GM10847 (cell line): ENCODE results near the gene LYST.

Source experiments
- POLR2A ChIP-seq: IDR thresholded peaks from 2 replicates; pipeline ENCODE4 v1.6.1; 2011; ENCODE audit not compliant: insufficient read length; ENCODE audit errors: extremely low read depth

The LYST gene

DNA sequence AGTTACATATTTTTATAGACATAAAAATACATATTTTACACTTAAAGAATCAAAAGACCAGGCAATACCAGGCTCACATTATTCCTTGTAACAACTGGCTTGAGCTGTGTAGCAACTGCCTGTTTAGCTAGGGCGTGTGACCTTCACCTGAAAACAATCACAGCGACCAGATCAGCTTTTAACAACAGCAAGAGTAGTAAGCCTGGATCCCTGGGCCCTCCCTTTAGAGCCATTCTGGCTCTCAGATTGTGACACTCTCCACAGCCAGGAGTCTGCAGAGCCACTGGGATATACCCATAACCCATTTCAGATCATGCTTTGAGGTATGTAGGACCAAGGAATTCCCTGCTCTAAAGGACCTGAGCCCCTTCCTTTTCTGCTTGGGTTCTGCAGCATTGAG, 187.7 kb downstream of the LYST start:
- no peak for TF ChIP-seq POLR2A

DNA sequence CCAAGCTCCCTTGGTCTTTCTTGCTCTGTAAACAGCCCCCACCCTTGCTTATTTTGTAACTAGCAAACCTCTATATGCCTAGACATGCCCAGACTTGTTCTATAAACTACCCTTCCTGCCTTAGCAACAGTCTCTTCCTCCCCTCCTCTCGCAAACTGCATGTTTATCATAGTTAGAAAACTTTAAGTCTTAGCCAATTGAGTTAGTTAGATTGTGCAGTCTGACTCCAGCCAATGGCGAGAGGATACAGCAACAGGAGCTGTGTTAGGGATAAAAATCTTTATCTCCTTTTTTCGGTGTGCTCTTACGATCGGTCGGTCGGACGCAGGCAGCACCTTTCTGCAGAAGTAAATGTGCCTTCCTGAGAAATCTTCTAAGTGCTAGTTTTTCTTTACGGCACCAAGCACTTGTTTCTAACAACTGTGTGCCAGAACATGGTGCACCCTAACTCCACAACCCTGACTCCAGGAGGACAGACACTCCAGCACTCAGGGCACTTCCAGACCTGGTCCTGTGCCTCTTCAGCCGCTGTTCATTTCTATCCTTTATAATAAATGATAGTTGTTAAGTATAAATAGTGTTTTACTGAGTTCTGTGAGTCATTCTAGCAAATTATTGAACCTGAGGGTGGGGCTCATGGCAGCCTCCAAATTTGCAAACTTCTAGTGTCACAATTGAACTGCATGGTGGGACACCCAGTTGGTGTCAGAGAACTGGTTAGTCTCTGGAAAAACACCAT, 191.4 kb downstream of the LYST start:
- no peak for TF ChIP-seq POLR2A

DNA sequence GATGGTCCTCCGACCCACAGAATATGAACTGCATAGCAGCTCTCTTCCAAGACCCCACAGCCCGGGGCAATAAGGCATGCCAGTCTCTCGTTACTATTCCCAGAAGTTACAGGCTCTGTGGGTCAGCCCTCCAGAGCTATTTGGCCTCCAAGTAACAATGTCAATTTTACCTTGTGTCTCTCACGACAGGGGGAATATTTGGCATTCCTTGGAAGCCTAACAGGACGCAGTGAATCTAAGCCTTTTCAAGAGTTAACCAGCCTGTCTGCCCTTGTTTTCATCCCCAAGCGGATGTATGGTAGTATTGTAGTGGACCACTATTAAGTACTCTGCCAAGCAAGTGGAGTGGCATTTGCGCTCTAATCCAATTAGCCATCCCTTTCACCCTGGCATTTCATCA, 192.7 kb downstream of the LYST start:
- no peak for TF ChIP-seq POLR2A

DNA sequence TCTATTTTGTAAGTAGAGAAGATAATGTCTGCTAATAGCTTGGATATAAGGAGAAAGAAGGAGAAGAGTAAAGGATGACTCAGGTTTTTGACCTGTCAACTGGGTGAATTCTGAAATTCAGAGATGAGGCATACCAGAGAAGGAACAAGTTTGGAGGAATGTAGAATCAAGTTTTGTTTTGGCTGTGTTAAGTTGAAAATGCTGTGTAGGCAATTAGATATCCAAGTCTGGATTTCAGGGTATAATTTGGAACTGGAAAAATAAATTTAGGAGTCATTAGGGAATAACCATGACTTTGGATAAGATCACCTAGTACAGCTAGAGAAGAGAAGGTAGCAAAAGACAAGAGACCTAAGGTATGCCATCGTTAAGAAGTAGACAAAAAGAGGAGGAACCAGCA, 194.7 kb downstream of the LYST start:
- TF ChIP-seq POLR2A: no peak

DNA sequence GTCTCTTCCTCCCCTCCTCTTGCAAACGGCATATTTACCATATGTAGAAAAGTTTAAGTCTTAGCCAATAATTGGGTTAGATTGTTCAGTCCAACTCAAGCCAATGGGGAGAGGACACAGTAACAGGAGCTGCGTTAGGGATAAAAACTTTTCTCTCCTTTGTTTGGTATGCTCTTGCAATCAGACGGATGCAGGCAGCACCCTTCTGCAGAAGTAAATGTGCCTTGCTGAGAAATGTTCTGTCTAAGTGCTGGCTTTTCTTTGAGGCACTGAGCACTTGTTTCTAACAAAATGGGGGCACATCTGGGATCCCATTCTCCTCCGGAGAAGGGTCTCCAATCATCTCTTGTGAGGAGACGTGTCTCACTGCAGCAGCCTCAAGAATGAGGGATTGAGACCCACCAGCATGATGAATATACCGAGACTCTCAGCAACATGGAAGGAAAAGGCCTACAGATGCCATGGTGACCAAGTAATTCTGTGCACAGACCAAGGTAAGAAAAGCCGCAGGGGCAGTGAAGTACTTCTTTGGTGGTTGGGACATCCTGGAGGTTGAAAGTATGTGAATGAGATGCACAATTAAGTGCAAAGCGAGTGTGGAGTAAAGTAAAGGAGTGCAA, 196.4 kb downstream of the LYST start:
- no peak for TF ChIP-seq POLR2A

DNA sequence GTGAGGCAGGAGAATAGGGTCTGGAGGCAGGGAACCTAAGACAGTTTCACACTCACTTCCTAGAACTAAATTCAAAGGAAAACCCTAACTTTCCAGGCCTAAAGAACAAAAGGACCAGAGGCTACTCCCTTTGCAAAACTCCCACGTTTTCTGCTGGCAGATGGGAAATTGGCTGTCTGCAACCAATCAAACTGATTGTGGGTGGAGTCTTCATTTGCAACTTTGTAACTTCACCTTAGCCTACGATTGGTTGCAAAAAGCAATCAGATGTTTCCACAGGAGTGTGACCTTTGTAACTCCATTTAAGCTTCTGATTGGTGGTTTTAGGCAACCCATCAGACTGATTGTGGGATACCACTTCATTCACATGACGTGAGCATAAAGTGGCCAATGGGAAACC, 197.4 kb downstream of the LYST start:
- no peak for TF ChIP-seq POLR2A

DNA sequence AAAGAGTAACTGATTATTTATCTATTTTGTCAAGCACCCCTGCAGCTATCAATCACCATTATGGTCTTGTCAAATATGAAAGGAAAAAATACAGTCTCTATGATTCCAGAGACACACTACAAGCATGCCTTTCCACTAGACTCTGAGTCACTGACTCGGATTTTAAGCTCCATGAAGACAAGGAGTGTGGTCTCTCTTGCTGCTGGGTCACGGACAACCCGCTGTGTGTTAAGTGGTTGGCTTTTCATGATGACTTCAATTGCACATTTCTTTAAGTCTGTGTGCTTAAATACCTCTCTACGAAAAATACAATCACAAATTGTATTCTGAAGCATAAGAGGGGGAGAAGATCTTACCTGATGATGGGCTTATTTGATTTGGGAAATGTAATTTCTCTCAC, 203.1 kb downstream of the LYST start:
- no peak for TF ChIP-seq POLR2A

DNA sequence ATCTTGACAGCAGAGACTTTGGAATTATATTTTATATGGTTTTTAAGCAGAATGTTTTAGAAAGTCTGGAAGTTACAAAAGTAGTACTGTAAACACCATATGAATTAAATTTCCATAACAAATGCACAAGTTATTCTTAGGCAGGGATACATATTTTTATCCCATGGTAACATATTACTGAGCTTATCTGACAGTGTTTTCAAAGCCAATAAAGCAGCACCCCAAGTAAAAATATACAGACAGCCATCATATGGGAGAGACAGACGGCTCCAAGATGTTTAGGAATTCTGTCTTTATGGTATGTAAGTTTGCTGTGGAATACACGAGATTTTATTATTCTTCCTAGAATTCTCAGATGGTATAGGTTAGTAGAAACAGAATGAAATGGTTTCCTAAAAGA, 205.1 kb downstream of the LYST start:
- no peak for TF ChIP-seq POLR2A

DNA sequence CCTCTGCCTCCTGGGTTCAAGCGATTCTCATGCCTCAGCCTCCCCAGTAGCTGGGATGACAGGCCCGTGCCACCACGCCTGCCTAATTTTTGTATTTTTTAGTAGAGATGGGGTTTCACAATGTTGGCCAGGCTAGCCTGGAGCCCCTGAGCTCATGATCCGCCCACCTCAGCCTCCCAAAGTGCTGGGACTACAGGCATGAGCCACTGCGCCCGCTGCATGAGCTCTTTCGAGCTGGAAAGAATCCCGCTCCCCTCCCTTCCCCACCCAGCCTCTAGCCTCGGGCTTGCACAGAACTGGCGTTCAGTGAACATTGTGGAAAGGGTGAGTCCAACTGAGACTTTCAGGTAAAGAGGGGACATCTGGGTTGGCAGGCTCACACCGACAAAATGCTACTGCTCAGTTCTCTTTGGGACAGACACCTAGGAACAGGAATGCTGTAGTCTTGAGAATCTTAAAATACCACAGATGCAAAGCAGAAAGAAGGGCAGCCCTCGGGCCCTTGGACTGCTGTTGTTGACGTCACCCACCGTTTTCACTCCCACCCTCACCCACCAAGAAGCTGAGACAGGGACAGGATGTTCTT, 207.4 kb downstream of the LYST start:
- no peak for TF ChIP-seq POLR2A

DNA sequence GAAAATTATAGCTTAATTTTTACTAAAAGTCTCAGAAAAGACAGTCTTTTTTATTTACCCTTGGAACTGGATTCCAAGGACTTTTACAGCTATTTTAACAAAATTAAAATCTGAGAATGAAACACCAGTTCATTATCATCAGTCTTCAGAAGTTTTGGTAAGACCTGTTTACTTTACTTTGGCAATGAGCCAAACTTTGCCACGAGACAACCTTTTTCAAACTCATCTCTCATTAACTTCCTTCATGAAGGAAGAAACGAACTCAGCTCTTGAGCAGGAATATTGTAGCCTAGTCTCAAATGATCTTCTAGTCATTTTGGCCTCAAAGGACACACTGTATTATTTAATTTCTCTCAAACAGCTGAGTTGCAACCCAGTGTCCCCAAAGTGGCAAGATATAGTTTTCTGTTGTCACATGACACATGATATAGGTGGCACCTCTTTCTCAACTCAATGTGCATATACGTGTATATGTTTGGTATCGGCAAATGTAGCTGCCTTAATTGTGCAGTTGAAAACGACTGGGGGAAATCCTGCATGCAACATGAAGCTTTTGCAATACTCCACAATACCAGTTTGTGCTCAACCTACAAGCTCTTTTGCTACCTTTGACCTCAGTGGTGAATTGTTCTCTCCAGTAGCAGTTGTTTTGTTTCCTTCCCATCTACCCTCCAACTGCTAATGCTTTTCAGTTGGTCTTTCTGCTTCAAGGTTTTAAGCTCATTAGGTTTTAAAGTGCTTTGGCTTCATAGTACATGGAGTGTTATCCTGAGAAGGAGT, 208.8 kb downstream of the LYST start:
- TF ChIP-seq POLR2A: no peak

DNA sequence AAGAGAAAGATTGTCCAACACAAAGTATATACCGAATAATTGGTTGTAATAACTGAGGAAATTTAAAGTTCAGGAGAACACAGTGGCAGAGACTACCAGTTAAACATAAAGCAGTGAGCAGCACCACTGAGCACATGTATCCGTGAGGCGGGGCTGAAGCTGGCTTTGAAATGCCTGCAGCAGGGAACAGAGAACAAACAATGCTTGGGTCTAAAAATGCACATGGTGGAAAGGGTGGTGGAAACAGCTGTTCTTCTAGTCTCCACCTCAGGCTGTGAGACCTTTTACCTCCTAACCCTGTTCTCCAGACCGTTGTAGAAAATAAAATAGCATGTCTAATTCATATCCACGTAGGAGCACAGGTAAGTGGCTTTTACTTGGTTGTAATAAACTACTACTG, 209.4 kb downstream of the LYST start:
- TF ChIP-seq POLR2A: no peak

DNA sequence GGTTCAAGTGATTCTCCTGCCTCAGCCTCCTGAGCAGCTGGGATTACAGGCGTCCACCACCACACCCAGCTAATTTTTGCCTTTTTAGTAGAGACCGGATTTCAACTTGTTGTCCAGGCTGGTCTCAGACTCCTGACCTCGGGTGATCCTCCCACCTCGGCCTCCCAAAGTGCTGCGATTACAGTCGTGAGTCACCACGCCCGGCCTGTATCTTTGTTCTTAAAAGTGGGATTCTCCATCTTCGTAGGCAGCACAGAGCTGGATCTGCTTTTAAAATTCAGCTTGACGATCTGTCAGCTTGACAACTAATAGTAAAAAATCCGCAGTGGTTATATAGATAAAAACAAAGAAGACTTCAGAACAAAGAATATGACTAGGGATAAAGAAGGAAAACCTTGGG, 214.3 kb downstream of the LYST start:
- TF ChIP-seq POLR2A: no peak

DNA sequence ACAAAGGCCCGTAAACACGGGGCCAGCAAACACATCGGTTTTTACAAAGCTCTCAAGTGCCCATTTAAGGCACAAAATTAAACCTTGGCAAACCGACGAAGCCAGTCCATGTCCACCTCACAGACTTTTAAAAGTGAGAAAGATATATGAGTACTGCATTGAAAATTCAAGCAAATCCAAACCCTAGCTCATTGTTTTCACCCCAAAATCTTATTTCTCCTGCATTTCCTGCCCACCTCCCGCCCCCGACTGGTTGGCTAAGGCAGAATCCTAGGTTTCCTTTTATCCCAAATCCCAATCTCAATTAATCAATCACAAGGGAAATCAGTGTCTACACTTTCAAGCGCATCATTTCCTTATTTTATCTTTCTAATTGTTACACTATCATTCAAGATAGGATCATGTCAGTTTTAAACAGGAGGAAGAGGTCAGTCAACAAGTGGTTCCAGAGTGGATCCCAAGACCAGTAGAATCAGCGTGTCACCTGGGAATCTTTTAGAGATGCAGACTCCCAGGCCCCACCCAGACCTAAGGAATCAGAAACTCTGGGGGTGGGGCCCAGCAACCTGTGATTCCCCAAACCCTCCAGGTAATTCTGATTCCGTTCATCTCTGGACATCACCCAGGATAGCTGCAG, 215.4 kb downstream of the LYST start:
- no peak for TF ChIP-seq POLR2A

DNA sequence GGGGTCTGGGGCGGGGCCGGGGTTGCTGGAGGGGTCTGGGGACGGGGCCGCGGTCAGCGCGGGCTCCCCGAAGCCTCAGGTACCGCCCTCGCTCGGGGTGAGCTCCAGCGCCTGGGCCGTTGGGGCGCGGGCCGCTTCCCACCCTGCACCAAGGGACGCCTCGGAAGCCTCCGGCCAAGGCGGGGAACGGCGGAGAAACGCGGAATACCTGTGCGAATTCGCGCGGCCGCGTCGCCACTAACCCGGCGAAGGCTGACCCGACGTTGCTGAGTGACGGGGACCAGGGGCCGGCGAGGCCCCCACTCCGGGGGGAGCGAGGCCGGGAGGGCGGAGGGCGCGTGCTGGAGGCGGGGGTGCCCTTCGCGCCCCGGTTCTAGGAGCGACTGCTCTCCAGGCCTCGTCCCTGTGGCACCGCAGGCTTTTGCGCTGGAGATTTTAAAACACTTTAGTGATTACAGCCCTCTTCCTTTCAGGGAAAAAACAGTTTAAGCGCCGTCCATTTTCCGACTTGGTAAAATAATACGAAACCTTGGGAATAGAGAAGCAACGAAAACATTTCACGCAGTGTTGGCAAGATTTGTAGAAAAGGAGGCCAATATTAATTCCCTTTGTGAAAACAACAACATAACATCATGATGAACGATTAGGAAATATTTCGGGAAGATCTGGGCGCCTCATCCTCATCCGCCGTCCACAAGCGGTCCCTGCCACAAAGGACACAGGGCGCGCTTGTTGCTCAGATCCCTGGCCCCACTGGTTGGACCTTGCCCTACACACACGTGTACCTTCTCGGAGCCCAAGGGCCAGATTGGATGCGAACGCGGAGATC, 216.2 kb downstream of the LYST start:
- TF ChIP-seq POLR2A: no peak
